Caco-2 (cell line): ENCODE data around the gene ZG16. TPM values are rescaled to one million over a fixed set of nuclear protein-coding genes. Genes with fewer than 3 reads are reported as not detected.
"Not testable (repeated sequence)": the region's sequence is repeated elsewhere in the genome, so short reads cannot be mapped to it uniquely, and the experiment has no call there.

Source experiments
- BruUV-seq: library from RNA; stranded (reverse); fragments of 400-500 nt; replicated peaks from 2 replicates; lab custom pipeline; 2021; lab: Mats Ljungman, UMichigan
- CTCF ChIA-PET: fragments of 300-600 bp; sonication (Branson Sonifier 250); formaldehyde crosslinking; loops from one replicate; lab custom pipeline; 2022; ENCODE audit warnings: antibody characterized with exemption; lab: Charles Lee
- POLR2A ChIA-PET: fragments of 300-600 bp; sonication (Branson Sonifier 250); formaldehyde crosslinking; loops from one replicate; lab custom pipeline; 2022; ENCODE audit warnings: antibody characterized with exemption; lab: Charles Lee
- DNase-seq, 2 experiments: peaks; one replicate each; pipeline versions ENCODE4 v3.0.0 to v3.0.0-alpha.2; 2020 to 2022
- H3K27me3 ChIP-seq: replicated peaks from 2 replicates; pipeline ENCODE4 v1.6.0; 2011; ENCODE audit warnings: low read length; ENCODE audit not compliant: control insufficient read depth, insufficient read depth
- H3K36me3 ChIP-seq: 2 replicates; pipeline ENCODE4 v1.5.1; 2011; ENCODE audit warnings: low read length; ENCODE audit not compliant: control insufficient read depth, insufficient read depth
- H3K4me1 ChIP-seq: fragments of 250-450 bp; sonication (Bioruptor Pico); 2 replicates; pipeline ENCODE4 v1.5.1; 2020; ENCODE audit warnings: mild to moderate bottlenecking
- H3K4me3 ChIP-seq: 2 replicates; pipeline ENCODE4 v1.5.1; 2011; ENCODE audit warnings: low read depth, mild to moderate bottlenecking, control low read depth, low read length
- H3K9me3 ChIP-seq: fragments of 250-450 bp; sonication (Bioruptor Pico); 2 replicates; pipeline ENCODE4 v1.5.1; 2020; ENCODE audit warnings: mild to moderate bottlenecking, moderate library complexity
- H3K27ac Mint-ChIP-seq: one replicate; pipeline ENCODE4 v1.8.0; 2022; ENCODE audit warnings: mixed read lengths; ENCODE audit not compliant: unreplicated experiment
- H3K27me3 Mint-ChIP-seq: one replicate; pipeline ENCODE4 v1.8.0; 2022; ENCODE audit warnings: mixed read lengths; ENCODE audit not compliant: insufficient read depth, unreplicated experiment
- H3K36me3 Mint-ChIP-seq: one replicate; pipeline ENCODE4 v1.8.0; 2022; ENCODE audit warnings: mild to moderate bottlenecking, mixed read lengths; ENCODE audit not compliant: insufficient read depth, unreplicated experiment
- H3K4me1 Mint-ChIP-seq: one replicate; pipeline ENCODE4 v1.8.0; 2022; ENCODE audit warnings: low read depth, mixed read lengths; ENCODE audit not compliant: unreplicated experiment
- H3K4me3 Mint-ChIP-seq: one replicate; pipeline ENCODE4 v1.8.0; 2022; ENCODE audit warnings: mild to moderate bottlenecking, moderate library complexity, mixed read lengths; ENCODE audit not compliant: unreplicated experiment
- H3K9me3 Mint-ChIP-seq: one replicate; pipeline ENCODE4 v1.8.0; 2022; ENCODE audit warnings: mixed read lengths; ENCODE audit not compliant: unreplicated experiment
- intact Hi-C: fragments of 100-400 bp; cut with micrococcal nuclease; formaldehyde crosslinking; loops from one replicate; pipeline ENCODE4 v1.10.0; 2022; ENCODE audit not compliant: unreplicated experiment
- total RNA-seq: library from RNA; stranded (reverse); gene quantifications from 2 replicates; pipeline ENCODE4 v1.2.3, GENCODE V29; 2022
- TF ChIP-seq, protein P1 (sequence below), 2 experiments: fragments of 200-600 bp in 1 of 2; IDR thresholded peaks; 1 replicate in 1 of 2; 2 replicates in 1 of 2; pipeline versions ENCODE4 v1.5.1 to v1.8.0; 2011 to 2022; ENCODE audit warnings: antibody characterized with exemption in 1 of 2, control low read depth in 1 of 2, inconsistent platforms in 1 of 2, low read depth in 1 of 2, low read length in 1 of 2, mild to moderate bottlenecking in 1 of 2, moderate library complexity in 1 of 2; ENCODE audit not compliant: insufficient read depth in 1 of 2, severe bottlenecking in 1 of 2, unreplicated experiment in 1 of 2

ZG16 gene
- total RNA-seq, 1 experiment from 2014 or later = 1.9 TPM

DNA sequence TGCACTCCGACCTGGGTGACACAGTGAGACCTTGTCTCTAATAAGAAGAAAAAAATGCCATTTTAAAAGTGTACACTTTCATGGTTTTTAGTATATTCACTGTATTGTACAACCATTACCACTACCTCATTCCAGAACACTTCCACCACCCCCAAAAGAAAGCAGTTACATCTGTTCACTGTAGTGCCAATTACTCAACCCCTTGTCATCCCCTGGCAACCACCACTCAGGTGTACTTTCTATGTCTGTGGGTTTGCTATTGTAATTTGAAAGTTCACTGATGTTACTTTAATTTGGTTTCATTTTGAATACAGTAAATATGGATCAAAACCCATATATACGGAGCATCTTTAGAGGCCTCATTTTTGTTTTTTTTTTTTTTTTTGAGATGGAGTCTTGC is 6.1 kb downstream of the ZG16 start:
- peaks cover 27% of the 10 kb centered on the region for H3K9me3 Mint-ChIP-seq
- H3K4me3 Mint-ChIP-seq = no peak overlapping the region
- POLR2A ChIA-PET = no interaction called here
- CTCF ChIA-PET = no interaction called here
- intact Hi-C loops = no loop called here
- Histone ChIP-seq H3K4me1 (peaks cover 45% of the 10 kb centered on the region), H3K9me3 (no peaks in the 10 kb centered on the region), H3K36me3 (peaks cover 1% of the 10 kb centered on the region; the same call in 1 of the 2 replicates), H3K4me3 (no peak overlapping the region), H3K27me3 (no peaks in the 10 kb centered on the region)
- peaks cover 6% of the 10 kb centered on the region for H3K36me3 Mint-ChIP-seq
- DNase-seq = no peak
- H3K27ac Mint-ChIP-seq = peak overlapping the region; percentile 82
- TF ChIP-seq, protein P1, sequence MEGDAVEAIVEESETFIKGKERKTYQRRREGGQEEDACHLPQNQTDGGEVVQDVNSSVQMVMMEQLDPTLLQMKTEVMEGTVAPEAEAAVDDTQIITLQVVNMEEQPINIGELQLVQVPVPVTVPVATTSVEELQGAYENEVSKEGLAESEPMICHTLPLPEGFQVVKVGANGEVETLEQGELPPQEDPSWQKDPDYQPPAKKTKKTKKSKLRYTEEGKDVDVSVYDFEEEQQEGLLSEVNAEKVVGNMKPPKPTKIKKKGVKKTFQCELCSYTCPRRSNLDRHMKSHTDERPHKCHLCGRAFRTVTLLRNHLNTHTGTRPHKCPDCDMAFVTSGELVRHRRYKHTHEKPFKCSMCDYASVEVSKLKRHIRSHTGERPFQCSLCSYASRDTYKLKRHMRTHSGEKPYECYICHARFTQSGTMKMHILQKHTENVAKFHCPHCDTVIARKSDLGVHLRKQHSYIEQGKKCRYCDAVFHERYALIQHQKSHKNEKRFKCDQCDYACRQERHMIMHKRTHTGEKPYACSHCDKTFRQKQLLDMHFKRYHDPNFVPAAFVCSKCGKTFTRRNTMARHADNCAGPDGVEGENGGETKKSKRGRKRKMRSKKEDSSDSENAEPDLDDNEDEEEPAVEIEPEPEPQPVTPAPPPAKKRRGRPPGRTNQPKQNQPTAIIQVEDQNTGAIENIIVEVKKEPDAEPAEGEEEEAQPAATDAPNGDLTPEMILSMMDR (IDR thresholded peaks at IDR 0.05; ENCODE audit: insufficient read depth in 1 of 2, low read depth in 1 of 2, low read length in 1 of 2, severe bottlenecking in 1 of 2, unreplicated experiment in 1 of 2) = no peak
- BruUV-seq = no TSS peak
- peaks cover 34% of the 10 kb centered on the region for H3K4me1 Mint-ChIP-seq
- H3K27me3 Mint-ChIP-seq = no peaks in the 10 kb centered on the region

DNA sequence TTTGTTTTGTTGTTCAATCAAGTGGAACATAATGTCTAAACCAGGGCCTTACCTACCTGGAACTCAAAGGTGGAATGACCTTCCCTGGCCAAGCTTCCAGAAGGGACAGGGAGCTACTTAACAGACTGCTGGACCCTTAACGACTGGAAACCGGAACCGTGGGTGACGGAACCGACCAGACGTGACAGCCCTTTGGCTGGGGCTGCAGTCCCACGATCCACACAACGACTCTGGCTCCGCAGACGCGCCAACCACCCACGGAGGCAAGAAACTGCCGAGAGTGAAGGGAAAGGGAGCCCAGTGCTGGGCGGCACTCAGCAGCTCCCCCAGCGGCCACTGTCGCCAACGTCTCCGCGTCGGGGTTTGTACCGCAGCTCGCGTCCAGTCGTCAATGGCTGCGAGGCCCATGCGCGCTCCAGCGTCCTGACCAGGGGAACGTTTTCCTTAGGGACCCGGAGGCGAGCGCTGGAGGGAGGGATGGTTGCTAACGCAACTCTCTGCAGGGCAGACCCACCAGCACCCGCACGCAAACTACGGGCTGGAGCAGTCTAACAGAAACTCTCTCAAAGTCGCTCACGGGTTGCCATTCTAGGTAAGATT is 6.9 kb downstream of the ZG16 start:
- peaks cover 25% of the 10 kb centered on the region for H3K4me1 Mint-ChIP-seq
- no peaks in the 10 kb centered on the region for H3K9me3 ChIP-seq

DNA sequence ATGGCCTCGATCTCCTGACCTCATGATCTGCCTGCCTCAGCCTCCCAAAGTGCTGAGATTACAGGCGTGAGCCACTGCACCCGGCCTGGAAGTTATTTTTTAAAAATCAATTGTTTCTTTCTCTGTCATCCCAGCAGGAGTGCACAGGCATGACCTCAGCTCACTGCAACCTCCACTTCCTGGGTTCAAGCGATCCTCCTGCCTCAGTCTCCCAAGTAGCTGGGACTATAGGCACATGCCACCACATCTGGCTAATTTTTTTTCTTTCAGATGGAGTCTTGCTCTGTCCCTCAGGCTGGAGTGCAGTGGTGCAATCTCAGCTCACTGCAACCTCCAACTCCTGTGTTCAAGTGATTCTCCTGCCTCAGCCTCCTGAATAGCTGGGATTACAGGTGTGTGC is 9.1 kb downstream of the ZG16 start:
- CTCF ChIA-PET, DNase-seq, H3K27ac Mint-ChIP-seq, H3K36me3 ChIP-seq, H3K27me3 ChIP-seq, H3K9me3 ChIP-seq, BruUV-seq, H3K27me3 Mint-ChIP-seq, H3K4me3 ChIP-seq, H3K4me3 Mint-ChIP-seq, intact Hi-C loops: not testable (repeated sequence)
- POLR2A ChIA-PET = interaction anchor here (0.6 kb wide), 1 partner anchor 110 kb away, joined by 4 read pairs; no protein-coding TSS in a partner anchor
- Mint-ChIP-seq H3K36me3 (peaks cover 18% of the 10 kb centered on the region), H3K9me3 (peaks cover 16% of the 10 kb centered on the region), H3K4me1 (peaks cover 16% of the 10 kb centered on the region)
- H3K4me1 ChIP-seq = peaks cover 26% of the 10 kb centered on the region

More for the DNA sequence above, 6.9 kb downstream of the ZG16 start:
- CTCF ChIA-PET = no interaction called here
- H3K4me3 Mint-ChIP-seq = no peak overlapping the region
- no TSS peak for BruUV-seq
- no peak overlapping the region for H3K27ac Mint-ChIP-seq
- TF ChIP-seq, protein P1 (IDR thresholded peaks at IDR 0.05; ENCODE audit: insufficient read depth in 1 of 2, low read depth in 1 of 2, low read length in 1 of 2, severe bottlenecking in 1 of 2, unreplicated experiment in 1 of 2) = no peak
- DNase-seq = no peak
- intact Hi-C loops = no loop called here
- no peaks in the 10 kb centered on the region for H3K27me3 ChIP-seq
- H3K4me3 ChIP-seq = no peak overlapping the region
- POLR2A ChIA-PET = no interaction called here
- peaks cover 27% of the 10 kb centered on the region for H3K9me3 Mint-ChIP-seq
- H3K36me3 ChIP-seq = peaks cover 1% of the 10 kb centered on the region; the same call in 1 of the 2 replicates
- H3K27me3 Mint-ChIP-seq = no peaks in the 10 kb centered on the region
- H3K4me1 ChIP-seq = peaks cover 42% of the 10 kb centered on the region
- H3K36me3 Mint-ChIP-seq = peaks cover 6% of the 10 kb centered on the region
